WTC11 (cell line): ENCODE measurements around the gene TEAD1. TPM values are rescaled to one million over a fixed set of nuclear protein-coding genes. Genes with fewer than 3 reads are reported as not detected.
A peak's percentile ranks its signal among the peaks of the same experiment; 100 is the strongest.

Experiments
- ATAC-seq: fragments of 200-7000 bp; cut with Tn5 transposase; 2 replicates; pipeline ENCODE4 v1.10.0; 2021; ENCODE audit warnings: mild to moderate bottlenecking, moderate library complexity
- CTCF ChIA-PET: fragments of 300-600 bp; sonication (Branson Sonifier 250); formaldehyde crosslinking; loops from one replicate; lab custom pipeline; 2021; ENCODE audit warnings: antibody characterized with exemption; lab: Charles Lee
- POLR2A ChIA-PET: fragments of 350-600 bp; sonication (Branson Sonifier 250); formaldehyde crosslinking; loops from one replicate; lab custom pipeline; 2021; ENCODE audit warnings: antibody characterized with exemption; lab: Charles Lee
- DNase-seq: peaks from one replicate; pipeline ENCODE4 v3.0.0; 2021; ENCODE audit warnings: low spot score
- H3K27ac Mint-ChIP-seq: 2 replicates; pipeline ENCODE4 v1.8.0; 2021; ENCODE audit warnings: mixed read lengths
- H3K27me3 Mint-ChIP-seq: 2 replicates; pipeline ENCODE4 v1.8.0; 2021; ENCODE audit warnings: low read depth, mild to moderate bottlenecking, moderate library complexity, mixed read lengths
- H3K36me3 Mint-ChIP-seq: 2 replicates; pipeline ENCODE4 v1.8.0; 2021; ENCODE audit warnings: mixed read lengths
- H3K4me1 Mint-ChIP-seq: 2 replicates; pipeline ENCODE4 v1.8.0; 2022; ENCODE audit warnings: mixed read lengths
- H3K4me3 Mint-ChIP-seq: 2 replicates; pipeline ENCODE4 v1.8.0; 2021; ENCODE audit warnings: mild to moderate bottlenecking, moderate library complexity, mixed read lengths
- H3K9me3 Mint-ChIP-seq: 2 replicates; pipeline ENCODE4 v1.8.0; 2021; ENCODE audit warnings: mixed read lengths
- CREM ChIP-seq: sonication (generic); formaldehyde crosslinking; IDR thresholded peaks from 2 replicates; pipeline ENCODE4 v1.8.1; 2022; ENCODE audit warnings: mild to moderate bottlenecking, missing genetic modification reagents, moderate library complexity
- EMX1 ChIP-seq: fragments of 250-450 bp; sonication (Bioruptor Pico); IDR thresholded peaks from 2 replicates; pipeline ENCODE4 v1.8.0; 2021; ENCODE audit warnings: mild to moderate bottlenecking
- FOXJ3 ChIP-seq: sonication (generic); formaldehyde crosslinking; IDR thresholded peaks from 2 replicates; pipeline ENCODE4 v1.9.0; 2021; ENCODE audit warnings: missing genetic modification reagents, mild to moderate bottlenecking, borderline replicate concordance
- GABPB1 ChIP-seq: sonication (generic); formaldehyde crosslinking; IDR thresholded peaks from 2 replicates; pipeline ENCODE4 v1.8.1; 2023; ENCODE audit warnings: mild to moderate bottlenecking, missing genetic modification reagents
- GRHL2 ChIP-seq: fragments of 250-450 bp; sonication (Bioruptor Pico); IDR thresholded peaks from 2 replicates; pipeline ENCODE4 v1.8.0; 2022; ENCODE audit warnings: mild to moderate bottlenecking, moderate library complexity; ENCODE audit not compliant: insufficient replicate concordance, severe bottlenecking
- IRF2 ChIP-seq: sonication (generic); formaldehyde crosslinking; IDR thresholded peaks from 2 replicates; pipeline ENCODE4 v1.8.0; 2022; ENCODE audit warnings: low read depth, missing genetic modification reagents, borderline replicate concordance
- JAZF1 ChIP-seq: fragments of 250-450 bp; sonication (Bioruptor Pico); IDR thresholded peaks from 2 replicates; pipeline ENCODE4 v1.9.0; 2021; ENCODE audit warnings: moderate library complexity, mild to moderate bottlenecking, inconsistent platforms
- JUN ChIP-seq: sonication (generic); formaldehyde crosslinking; IDR thresholded peaks from 2 replicates; pipeline ENCODE4 v1.8.0; 2023; ENCODE audit warnings: mild to moderate bottlenecking, missing genetic modification reagents
- MYBL2 ChIP-seq: sonication (generic); formaldehyde crosslinking; IDR thresholded peaks from 2 replicates; pipeline ENCODE4 v1.8.1; 2023; ENCODE audit warnings: mild to moderate bottlenecking, moderate library complexity, missing genetic modification reagents
- RELA ChIP-seq: sonication (generic); formaldehyde crosslinking; IDR thresholded peaks from 2 replicates; pipeline ENCODE4 v1.8.1; 2022; ENCODE audit warnings: missing genetic modification reagents, mild to moderate bottlenecking, borderline replicate concordance
- TCF7 ChIP-seq: sonication (generic); formaldehyde crosslinking; IDR thresholded peaks from 2 replicates; pipeline ENCODE4 v1.8.0; 2022; ENCODE audit warnings: mild to moderate bottlenecking, low read depth, missing genetic modification reagents, moderate library complexity
- TEAD4 ChIP-seq: sonication (generic); formaldehyde crosslinking; IDR thresholded peaks from 2 replicates; pipeline ENCODE4 v1.8.0; 2022; ENCODE audit warnings: mild to moderate bottlenecking, missing genetic modification reagents
- ZBTB21 ChIP-seq: sonication (generic); formaldehyde crosslinking; IDR thresholded peaks from 2 replicates; pipeline ENCODE4 v1.8.1; 2023; ENCODE audit warnings: mild to moderate bottlenecking, missing genetic modification reagents, borderline replicate concordance
- ZNF121 ChIP-seq: sonication (generic); formaldehyde crosslinking; IDR thresholded peaks from 2 replicates; pipeline ENCODE4 v1.8.0; 2023; ENCODE audit warnings: missing genetic modification reagents
- ZNF263 ChIP-seq: sonication (generic); formaldehyde crosslinking; IDR thresholded peaks from 2 replicates; pipeline ENCODE4 v1.8.1; 2022; ENCODE audit warnings: low read depth, mild to moderate bottlenecking, moderate library complexity, missing genetic modification reagents
- ZNF317 ChIP-seq: sonication (generic); formaldehyde crosslinking; IDR thresholded peaks from 2 replicates; pipeline ENCODE4 v1.8.1; 2023; ENCODE audit warnings: low read depth, mild to moderate bottlenecking, moderate library complexity, missing genetic modification reagents, borderline replicate concordance
- ZNF423 ChIP-seq: fragments of 250-450 bp; sonication (Bioruptor Pico); IDR thresholded peaks from 2 replicates; pipeline ENCODE4 v2.1.2; 2022; ENCODE audit warnings: mild to moderate bottlenecking, moderate library complexity
- total RNA-seq: library from RNA; stranded (reverse); gene quantifications from 3 replicates; pipeline ENCODE4 v1.2.3, GENCODE V29; 2021
- TF ChIP-seq, protein P1 (sequence below): sonication (generic); formaldehyde crosslinking; IDR thresholded peaks from 2 replicates; pipeline ENCODE4 v1.8.0; 2022; ENCODE audit warnings: mild to moderate bottlenecking, missing genetic modification reagents
- TF ChIP-seq, protein P2 (sequence below): sonication (generic); formaldehyde crosslinking; IDR thresholded peaks from 2 replicates; pipeline ENCODE4 v1.8.1; 2023; ENCODE audit warnings: mild to moderate bottlenecking, missing genetic modification reagents
- TF ChIP-seq, protein P3 (sequence below): sonication (generic); formaldehyde crosslinking; IDR thresholded peaks from 2 replicates; pipeline ENCODE4 v1.8.0; 2023; ENCODE audit warnings: missing genetic modification reagents, mild to moderate bottlenecking, borderline replicate concordance
- TF ChIP-seq, protein P4 (sequence below): sonication (generic); formaldehyde crosslinking; IDR thresholded peaks from 2 replicates; pipeline ENCODE4 v1.8.1; 2022; ENCODE audit warnings: missing genetic modification reagents, borderline replicate concordance
- TF ChIP-seq, protein P5 (sequence below): sonication (generic); formaldehyde crosslinking; conservative IDR thresholded peaks from 2 replicates; pipeline ENCODE4 v1.8.1; 2022; ENCODE audit warnings: mild to moderate bottlenecking, missing genetic modification reagents
- TF ChIP-seq, protein P6 (sequence below): sonication (generic); formaldehyde crosslinking; IDR thresholded peaks from 2 replicates; pipeline ENCODE4 v1.8.1; 2023; ENCODE audit warnings: mild to moderate bottlenecking, missing genetic modification reagents, moderate library complexity

Gene TEAD1
- total RNA-seq, 1 experiment from 2014 or later, result 79.9 TPM

DNA sequence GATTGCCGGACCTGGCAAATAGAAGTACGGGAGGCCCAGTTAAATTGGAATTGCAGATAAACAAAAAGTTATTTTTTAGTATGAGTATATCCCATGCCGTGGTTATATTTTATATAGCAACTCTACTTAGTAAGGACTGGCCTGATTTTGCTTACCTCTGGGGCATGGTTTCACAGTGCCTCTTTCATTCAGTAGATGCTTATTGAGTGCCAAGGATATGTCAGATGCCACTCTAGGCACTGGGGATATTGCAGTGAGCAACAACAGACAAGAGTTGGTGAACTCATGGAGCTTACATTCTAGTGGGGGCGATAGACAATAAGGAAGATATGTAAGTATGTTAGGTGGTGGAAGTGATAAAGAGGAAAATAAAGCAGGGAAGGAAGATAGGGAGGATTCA is 112.2 kb downstream of the TEAD1 start:
- Mint-ChIP-seq H3K4me3 (no peak overlapping the region), H3K27me3 (no peaks in the 10 kb centered on the region), H3K4me1 (peaks cover 77% of the 10 kb centered on the region), H3K36me3 (peaks cover 4% of the 10 kb centered on the region; the same call in 1 of the 2 replicates), H3K9me3 (no peaks in the 10 kb centered on the region), H3K27ac (peak overlapping the region; percentile 81)
- ATAC-seq (no peak), DNase-seq (no peak)
- TF ChIP-seq ZNF317 (no peak), ZBTB21 (CRISPR knock-in tag) (no peak), CREM (CRISPR knock-in tag) (no peak), TEAD4 (CRISPR knock-in tag) (no peak), IRF2 (CRISPR knock-in tag) (no peak), EMX1 (CRISPR knock-in tag) (no peak), TCF7 (CRISPR knock-in tag) (no peak), GABPB1 (CRISPR knock-in tag) (no peak), ZNF121 (CRISPR knock-in tag) (no peak), GRHL2 (CRISPR knock-in tag) (no peak), ZNF423 (CRISPR knock-in tag) (no peak), JUN (CRISPR knock-in tag) (no peak), MYBL2 (CRISPR knock-in tag) (no peak)
- TF ChIP-seq, protein P1, sequence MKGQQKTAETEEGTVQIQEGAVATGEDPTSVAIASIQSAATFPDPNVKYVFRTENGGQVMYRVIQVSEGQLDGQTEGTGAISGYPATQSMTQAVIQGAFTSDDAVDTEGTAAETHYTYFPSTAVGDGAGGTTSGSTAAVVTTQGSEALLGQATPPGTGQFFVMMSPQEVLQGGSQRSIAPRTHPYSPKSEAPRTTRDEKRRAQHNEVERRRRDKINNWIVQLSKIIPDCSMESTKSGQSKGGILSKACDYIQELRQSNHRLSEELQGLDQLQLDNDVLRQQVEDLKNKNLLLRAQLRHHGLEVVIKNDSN, result no peak
- TF ChIP-seq, protein P2, sequence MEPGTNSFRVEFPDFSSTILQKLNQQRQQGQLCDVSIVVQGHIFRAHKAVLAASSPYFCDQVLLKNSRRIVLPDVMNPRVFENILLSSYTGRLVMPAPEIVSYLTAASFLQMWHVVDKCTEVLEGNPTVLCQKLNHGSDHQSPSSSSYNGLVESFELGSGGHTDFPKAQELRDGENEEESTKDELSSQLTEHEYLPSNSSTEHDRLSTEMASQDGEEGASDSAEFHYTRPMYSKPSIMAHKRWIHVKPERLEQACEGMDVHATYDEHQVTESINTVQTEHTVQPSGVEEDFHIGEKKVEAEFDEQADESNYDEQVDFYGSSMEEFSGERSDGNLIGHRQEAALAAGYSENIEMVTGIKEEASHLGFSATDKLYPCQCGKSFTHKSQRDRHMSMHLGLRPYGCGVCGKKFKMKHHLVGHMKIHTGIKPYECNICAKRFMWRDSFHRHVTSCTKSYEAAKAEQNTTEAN (CRISPR knock-in tag), result no peak
- TF ChIP-seq, protein P3, sequence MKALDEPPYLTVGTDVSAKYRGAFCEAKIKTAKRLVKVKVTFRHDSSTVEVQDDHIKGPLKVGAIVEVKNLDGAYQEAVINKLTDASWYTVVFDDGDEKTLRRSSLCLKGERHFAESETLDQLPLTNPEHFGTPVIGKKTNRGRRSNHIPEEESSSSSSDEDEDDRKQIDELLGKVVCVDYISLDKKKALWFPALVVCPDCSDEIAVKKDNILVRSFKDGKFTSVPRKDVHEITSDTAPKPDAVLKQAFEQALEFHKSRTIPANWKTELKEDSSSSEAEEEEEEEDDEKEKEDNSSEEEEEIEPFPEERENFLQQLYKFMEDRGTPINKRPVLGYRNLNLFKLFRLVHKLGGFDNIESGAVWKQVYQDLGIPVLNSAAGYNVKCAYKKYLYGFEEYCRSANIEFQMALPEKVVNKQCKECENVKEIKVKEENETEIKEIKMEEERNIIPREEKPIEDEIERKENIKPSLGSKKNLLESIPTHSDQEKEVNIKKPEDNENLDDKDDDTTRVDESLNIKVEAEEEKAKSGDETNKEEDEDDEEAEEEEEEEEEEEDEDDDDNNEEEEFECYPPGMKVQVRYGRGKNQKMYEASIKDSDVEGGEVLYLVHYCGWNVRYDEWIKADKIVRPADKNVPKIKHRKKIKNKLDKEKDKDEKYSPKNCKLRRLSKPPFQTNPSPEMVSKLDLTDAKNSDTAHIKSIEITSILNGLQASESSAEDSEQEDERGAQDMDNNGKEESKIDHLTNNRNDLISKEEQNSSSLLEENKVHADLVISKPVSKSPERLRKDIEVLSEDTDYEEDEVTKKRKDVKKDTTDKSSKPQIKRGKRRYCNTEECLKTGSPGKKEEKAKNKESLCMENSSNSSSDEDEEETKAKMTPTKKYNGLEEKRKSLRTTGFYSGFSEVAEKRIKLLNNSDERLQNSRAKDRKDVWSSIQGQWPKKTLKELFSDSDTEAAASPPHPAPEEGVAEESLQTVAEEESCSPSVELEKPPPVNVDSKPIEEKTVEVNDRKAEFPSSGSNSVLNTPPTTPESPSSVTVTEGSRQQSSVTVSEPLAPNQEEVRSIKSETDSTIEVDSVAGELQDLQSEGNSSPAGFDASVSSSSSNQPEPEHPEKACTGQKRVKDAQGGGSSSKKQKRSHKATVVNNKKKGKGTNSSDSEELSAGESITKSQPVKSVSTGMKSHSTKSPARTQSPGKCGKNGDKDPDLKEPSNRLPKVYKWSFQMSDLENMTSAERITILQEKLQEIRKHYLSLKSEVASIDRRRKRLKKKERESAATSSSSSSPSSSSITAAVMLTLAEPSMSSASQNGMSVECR (CRISPR knock-in tag), result no peak
- ChIA-PET CTCF (interaction anchor here (1.0 to 1.5 kb wide), 2 partner anchors 102 to 455 kb away, joined by 4 to 5 read pairs; no protein-coding TSS in a partner anchor), POLR2A (no interaction called here)

DNA sequence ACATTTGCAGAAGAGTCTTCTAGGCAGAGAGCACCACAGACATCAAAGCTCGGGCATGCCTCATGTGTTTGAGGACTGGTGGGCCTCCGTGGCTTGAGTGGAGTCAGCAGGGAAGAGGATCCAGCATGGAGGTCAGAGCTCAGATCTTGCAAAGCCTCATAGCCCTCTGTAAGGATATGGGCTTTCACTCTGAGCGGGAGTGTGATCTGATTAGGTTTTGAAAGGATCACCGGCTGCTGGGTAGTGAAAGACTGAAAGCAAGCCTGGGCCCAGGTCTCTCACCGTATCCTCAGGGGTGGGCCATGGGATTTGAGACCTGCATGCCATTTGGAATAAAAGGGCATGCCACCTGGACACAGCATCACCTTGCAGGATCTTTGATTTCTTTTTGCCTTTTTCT is 112.7 kb downstream of the TEAD1 start:
- ATAC-seq (no peak; the same call in 1 of the 2 replicates), DNase-seq (no peak)
- Mint-ChIP-seq H3K36me3 (peaks cover 4% of the 10 kb centered on the region; the same call in 1 of the 2 replicates), H3K4me3 (no peak overlapping the region), H3K9me3 (no peaks in the 10 kb centered on the region), H3K27ac (peak overlapping the region; percentile 81), H3K27me3 (no peaks in the 10 kb centered on the region), H3K4me1 (peaks cover 79% of the 10 kb centered on the region)
- CTCF ChIA-PET, result interaction anchor here (1.5 kb wide), 1 partner anchor 456 kb away, joined by 5 read pairs; no protein-coding TSS in a partner anchor
- POLR2A ChIA-PET, result no interaction called here
- TF ChIP-seq, protein P4, sequence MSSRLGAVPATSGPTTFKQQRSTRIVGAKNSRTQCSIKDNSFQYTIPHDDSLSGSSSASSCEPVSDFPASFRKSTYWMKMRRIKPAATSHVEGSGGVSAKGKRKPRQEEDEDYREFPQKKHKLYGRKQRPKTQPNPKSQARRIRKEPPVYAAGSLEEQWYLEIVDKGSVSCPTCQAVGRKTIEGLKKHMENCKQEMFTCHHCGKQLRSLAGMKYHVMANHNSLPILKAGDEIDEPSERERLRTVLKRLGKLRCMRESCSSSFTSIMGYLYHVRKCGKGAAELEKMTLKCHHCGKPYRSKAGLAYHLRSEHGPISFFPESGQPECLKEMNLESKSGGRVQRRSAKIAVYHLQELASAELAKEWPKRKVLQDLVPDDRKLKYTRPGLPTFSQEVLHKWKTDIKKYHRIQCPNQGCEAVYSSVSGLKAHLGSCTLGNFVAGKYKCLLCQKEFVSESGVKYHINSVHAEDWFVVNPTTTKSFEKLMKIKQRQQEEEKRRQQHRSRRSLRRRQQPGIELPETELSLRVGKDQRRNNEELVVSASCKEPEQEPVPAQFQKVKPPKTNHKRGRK (CRISPR knock-in tag), result no peak
- TF ChIP-seq, protein P5, sequence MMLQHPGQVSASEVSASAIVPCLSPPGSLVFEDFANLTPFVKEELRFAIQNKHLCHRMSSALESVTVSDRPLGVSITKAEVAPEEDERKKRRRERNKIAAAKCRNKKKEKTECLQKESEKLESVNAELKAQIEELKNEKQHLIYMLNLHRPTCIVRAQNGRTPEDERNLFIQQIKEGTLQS (CRISPR knock-in tag), result no peak
- TF ChIP-seq FOXJ3 (no peak), ZBTB21 (CRISPR knock-in tag) (no peak), RELA (CRISPR knock-in tag) (no peak), JAZF1 (no peak), ZNF263 (CRISPR knock-in tag) (no peak), JUN (CRISPR knock-in tag) (no peak)
- TF ChIP-seq, protein P6, sequence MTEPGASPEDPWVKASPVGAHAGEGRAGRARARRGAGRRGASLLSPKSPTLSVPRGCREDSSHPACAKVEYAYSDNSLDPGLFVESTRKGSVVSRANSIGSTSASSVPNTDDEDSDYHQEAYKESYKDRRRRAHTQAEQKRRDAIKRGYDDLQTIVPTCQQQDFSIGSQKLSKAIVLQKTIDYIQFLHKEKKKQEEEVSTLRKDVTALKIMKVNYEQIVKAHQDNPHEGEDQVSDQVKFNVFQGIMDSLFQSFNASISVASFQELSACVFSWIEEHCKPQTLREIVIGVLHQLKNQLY, result no peak
- TF ChIP-seq, protein P1, result no peak
